RWPE1 (cell line): ENCODE results near the gene GCGR.

Source experiments
- CTCF ChIA-PET: fragments of 350-600 bp; sonication (Branson Sonifier 250); formaldehyde crosslinking; extraction: SDS; loops from one replicate; lab custom pipeline; 2021; lab: Yijun Ruan, JAX
- POLR2A ChIA-PET: fragments of 400-600 bp; formaldehyde crosslinking; extraction: SDS; loops from one replicate; lab custom pipeline; 2020; ENCODE audit warnings: antibody characterized with exemption; ENCODE audit not compliant: low non-redundant PET; lab: Yijun Ruan, JAX
- DNase-seq: peaks from one replicate; pipeline ENCODE4 v3.0.0; 2012; ENCODE audit warnings: low spot score
- H3K27ac ChIP-seq: fragments of 450-650 bp; 2 replicates; pipeline ENCODE4 v1.5.1; 2017
- CTCF ChIP-seq: fragments of 450-650 bp; conservative IDR thresholded peaks from 2 replicates; pipeline ENCODE4 v1.5.1; 2017; ENCODE audit warnings: low read depth, mild to moderate bottlenecking

The GCGR gene

GRCh38 chr17:81815646-81815986 lies 11.7 kb downstream of the GCGR start:
- no peak for TF ChIP-seq CTCF
- ChIA-PET POLR2A (no interaction called here), CTCF (no interaction called here)
- no peak for DNase-seq
- H3K27ac ChIP-seq = no peak overlapping the region; the same call in 1 of the 2 replicates

GRCh38 chr17:81817758-81818147 lies 13.8 kb downstream of the GCGR start:
- DNase-seq = no peak
- no peak overlapping the region; the same call in 1 of the 2 replicates for H3K27ac ChIP-seq
- TF ChIP-seq CTCF = no peak
- CTCF ChIA-PET = interaction anchor here (0.6 kb wide), 1 partner anchor 403 kb away, joined by 3 read pairs; no protein-coding TSS in a partner anchor
- POLR2A ChIA-PET = no interaction called here

- no peak overlapping the region for H3K27ac ChIP-seq
- CTCF ChIA-PET = no interaction called here
- TF ChIP-seq CTCF = no peak
- POLR2A ChIA-PET = no interaction called here
- no peak for DNase-seq
Measured at GRCh38 chr17:81819708-81820107, 15.8 kb downstream of the GCGR start.

- POLR2A ChIA-PET = no interaction called here
- DNase-seq = no peak
- TF ChIP-seq CTCF = no peak
- peak overlapping the region; percentile 55 for H3K27ac ChIP-seq
- CTCF ChIA-PET = interaction anchor here (0.5 to 1.0 kb wide), 2 partner anchors 48 to 88 kb away, joined by 3 read pairs; no protein-coding TSS in a partner anchor
Measured at GRCh38 chr17:81821147-81821546, 17.2 kb downstream of the GCGR start.

- DNase-seq = no peak
- POLR2A ChIA-PET = no interaction called here
- CTCF ChIA-PET = interaction anchor here (0.6 to 1.4 kb wide), 5 partner anchors 10 to 1514 kb away, joined by 3 read pairs; no protein-coding TSS in a partner anchor
- peak overlapping the region; percentile 55 for H3K27ac ChIP-seq
- peak; percentile 48 for TF ChIP-seq CTCF
Measured at GRCh38 chr17:81821603-81822311, 17.8 kb downstream of the GCGR start.

GRCh38 chr17:81822312-81822637 lies 18.3 kb downstream of the GCGR start:
- POLR2A ChIA-PET = no interaction called here
- DNase-seq = no peak
- CTCF ChIA-PET = interaction anchor here (0.6 to 1.4 kb wide), 5 partner anchors 10 to 1514 kb away, joined by 3 read pairs; no protein-coding TSS in a partner anchor
- H3K27ac ChIP-seq = peak overlapping the region; percentile 55
- TF ChIP-seq CTCF = no peak
